B cell (primary cell): ENCODE data around the gene DISP3. TPM values are rescaled to one million over a fixed set of nuclear protein-coding genes. Genes with fewer than 3 reads are reported as not detected.

Experiments
- ATAC-seq: fragments of 200-7000 bp; cut with Tn5 transposase; one replicate; pipeline ENCODE4 v1.10.0; 2021; ENCODE audit warnings: low read depth, mild to moderate bottlenecking, moderate number of reproducible peaks, moderate library complexity
- CTCF ChIA-PET: fragments of 350-600 bp; sonication (Branson Sonifier 250); formaldehyde crosslinking; loops from one replicate; lab custom pipeline; 2021; ENCODE audit warnings: antibody characterized with exemption, inconsistent platforms; lab: Charles Lee
- POLR2A ChIA-PET: fragments of 350-600 bp; sonication (Branson Sonifier 250); formaldehyde crosslinking; loops from one replicate; lab custom pipeline; 2021; ENCODE audit warnings: antibody characterized with exemption; lab: Charles Lee
- DNase-seq: peaks from one replicate; pipeline ENCODE4 v3.0.0; 2013
- H2AFZ ChIP-seq: 2 replicates; pipeline ENCODE4 v1.6.1; 2012; ENCODE audit warnings: mild to moderate bottlenecking, low read depth, low read length; ENCODE audit not compliant: insufficient read depth, poor library complexity, severe bottlenecking
- H3K27ac ChIP-seq, 2 donors: 1 replicate in 1 of 2; 2 replicates in 1 of 2; pipeline ENCODE4 v1.5.1; 2012 to 2013; ENCODE audit warnings: low read length in 2 of 2, mild to moderate bottlenecking in 2 of 2, moderate library complexity in 1 of 2
- H3K27me3 ChIP-seq, 4 experiments: fragments of 200-600 bp in 1 of 4; sonication (generic) in 1 of 4; replicated peaks in 1 of 4; 1 replicate in 2 of 4; 2 replicates in 2 of 4; pipeline versions ENCODE4 v1.6.1 to v1.7.0; 2013 to 2016; ENCODE audit warnings: low read length in 3 of 4, mild to moderate bottlenecking in 2 of 4, mixed read lengths in 1 of 4, moderate library complexity in 1 of 4; ENCODE audit not compliant: insufficient read depth in 4 of 4, control insufficient read depth in 3 of 4; ENCODE audit errors: control extremely low read depth in 1 of 4
- H3K36me3 ChIP-seq, 2 experiments: replicated peaks in 1 of 2; 1 replicate in 1 of 2; 2 replicates in 1 of 2; pipeline versions ENCODE4 v1.6.1 to v1.7.1; 2013; ENCODE audit warnings: low read length in 1 of 2; ENCODE audit not compliant: insufficient read depth in 2 of 2, control insufficient read depth in 1 of 2; ENCODE audit errors: control extremely low read depth in 1 of 2, extremely low read depth in 1 of 2
- H3K4me1 ChIP-seq, 2 donors: fragments of 200-600 bp in 1 of 2; sonication (generic) in 1 of 2; 1 replicate in 1 of 2; 2 replicates in 1 of 2; pipeline versions ENCODE4 v1.5.1 to v1.6.1; 2013 to 2017; ENCODE audit warnings: low read length in 2 of 2; ENCODE audit not compliant: control insufficient read depth in 2 of 2, insufficient read depth in 2 of 2
- H3K4me2 ChIP-seq: replicated peaks from 2 replicates; pipeline ENCODE3; 2012; ENCODE audit warnings: mild to moderate bottlenecking, low read depth, low read length; ENCODE audit not compliant: poor library complexity, severe bottlenecking
- H3K4me3 ChIP-seq, 5 experiments: fragments of 200-600 bp in 1 of 5; sonication (generic) in 1 of 5; 1 replicate in 3 of 5; 2 replicates in 2 of 5; pipeline versions ENCODE4 v1.5.1 to v1.7.0; 2011 to 2016; ENCODE audit warnings: low read length in 4 of 5, mild to moderate bottlenecking in 4 of 5, low read depth in 2 of 5, control low read depth in 1 of 5, moderate library complexity in 1 of 5; ENCODE audit not compliant: insufficient read depth in 1 of 5; ENCODE audit errors: control extremely low read depth in 1 of 5, extremely low read depth in 1 of 5
- H3K79me2 ChIP-seq: fragments of 200-600 bp; sonication (generic); one replicate; pipeline ENCODE4 v1.6.0; 2016; ENCODE audit warnings: low read length; ENCODE audit not compliant: control insufficient read depth, insufficient read depth
- H3K9ac ChIP-seq: fragments of 200-600 bp; sonication (generic); 2 replicates; pipeline ENCODE4 v1.6.1; 2017; ENCODE audit warnings: mild to moderate bottlenecking, low read length, moderate library complexity
- H3K9me3 ChIP-seq, 3 donors: one replicate each; pipeline versions ENCODE4 v1.6.1 to v1.7.1; 2013; ENCODE audit warnings: low read length in 2 of 3; ENCODE audit not compliant: control insufficient read depth in 2 of 3, insufficient read depth in 1 of 3; ENCODE audit errors: control extremely low read depth in 1 of 3
- H4K20me1 ChIP-seq: 2 replicates; pipeline ENCODE4 v1.6.0; 2012; ENCODE audit warnings: mild to moderate bottlenecking, low read length; ENCODE audit not compliant: insufficient read depth, control insufficient read depth, poor library complexity, severe bottlenecking
- H3K27ac Mint-ChIP-seq: one replicate; pipeline ENCODE4 v1.8.0; 2021; ENCODE audit warnings: mixed read lengths
- H3K27me3 Mint-ChIP-seq: one replicate; pipeline ENCODE4 v1.8.0; 2021; ENCODE audit warnings: mixed read lengths
- H3K4me1 Mint-ChIP-seq: one replicate; pipeline ENCODE4 v1.8.0; 2021; ENCODE audit warnings: mixed read lengths
- H3K4me3 Mint-ChIP-seq: one replicate; pipeline ENCODE4 v1.8.0; 2021; ENCODE audit warnings: mixed read lengths
- H3K9me3 Mint-ChIP-seq: one replicate; pipeline ENCODE4 v1.8.0; 2022; ENCODE audit warnings: mixed read lengths; ENCODE audit not compliant: insufficient read depth
- EZH2 ChIP-seq: IDR thresholded peaks from 2 replicates; pipeline ENCODE4 v1.6.1; 2012; ENCODE audit warnings: borderline replicate concordance, low read depth, mild to moderate bottlenecking, moderate library complexity, low read length; ENCODE audit not compliant: insufficient read depth, poor library complexity, severe bottlenecking
- WGBS: methylation state at CpG from one replicate; pipeline ENCODE4 v1.1.5; 2013; ENCODE audit warnings: missing lambda C conversion rate; ENCODE audit not compliant: insufficient coverage; 5-methylcytosine and 5-hydroxymethylcytosine counted together
- intact Hi-C: fragments of 100-400 bp; cut with micrococcal nuclease; formaldehyde crosslinking; loops from one replicate; pipeline ENCODE4 v1.10.0; 2022
- polyA plus RNA-seq: library from polyadenylated mRNA; depleted of rRNA; stranded (reverse); fragments of >200 nt; gene quantifications from 2 replicates; pipeline ENCODE4 v1.2.3, GENCODE V29; 2012
- total RNA-seq, 2 donors: library from RNA; stranded (reverse); fragments of 120-200 nt in 1 of 2; gene quantifications; 1 replicate in 1 of 2; 2 replicates in 1 of 2; pipeline versions ENCODE4 v1.2.3 to v1.2.4, GENCODE V29; 2013 to 2022
- TF ChIP-seq, protein P1 (sequence below): fragments of 200-600 bp; IDR thresholded peaks from one replicate; pipeline ENCODE4 v1.8.0; 2022; ENCODE audit warnings: antibody characterized with exemption, mild to moderate bottlenecking

The DISP3 gene
- total and polyA plus RNA-seq, 2 donors (not counting 1 experiment from before 2014, with no cell fraction given): 0.25 to 1.6 TPM

DNA sequence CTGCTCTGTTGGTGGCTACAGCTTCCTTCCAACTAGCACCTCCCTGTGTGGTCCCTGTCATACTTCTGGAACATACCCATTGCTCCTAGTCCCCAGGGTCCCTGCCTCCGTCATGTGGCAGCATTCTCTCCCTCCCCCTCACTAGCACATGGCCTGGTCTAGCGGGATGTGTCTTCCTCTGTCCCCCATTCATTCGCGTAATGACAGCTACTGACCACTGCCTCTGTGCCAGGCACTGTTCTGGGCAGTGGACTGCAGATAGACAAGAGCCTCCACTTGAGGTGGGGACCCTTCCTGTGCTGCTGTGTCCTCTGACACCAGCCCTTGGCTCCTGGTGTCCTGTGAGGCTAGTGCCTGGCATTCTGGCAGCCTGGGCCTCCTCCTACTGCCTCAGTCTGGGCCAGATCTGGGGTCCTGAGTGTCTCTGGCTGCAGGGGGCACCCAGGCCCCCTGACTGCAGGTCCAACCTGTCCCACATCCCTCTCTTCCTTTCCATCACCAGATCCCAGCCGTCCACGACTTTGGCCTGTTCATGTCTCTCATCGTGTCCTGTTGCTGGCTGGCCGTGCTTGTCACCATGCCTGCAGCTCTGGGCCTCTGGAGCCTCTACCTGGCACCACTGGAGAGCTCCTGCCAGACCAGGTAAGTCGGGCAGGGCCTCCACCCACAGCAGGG is 38.1 kb downstream of the DISP3 start:
- Mint-ChIP-seq H3K27me3 (peaks cover 10% of the 10 kb centered on the region), H3K27ac (no peak overlapping the region), H3K9me3 (peaks cover 3% of the 10 kb centered on the region), H3K4me3 (no peak overlapping the region), H3K4me1 (no peaks in the 10 kb centered on the region)
- intact Hi-C loops: no loop called here
- TF ChIP-seq EZH2: no peak
- TF ChIP-seq, protein P1, sequence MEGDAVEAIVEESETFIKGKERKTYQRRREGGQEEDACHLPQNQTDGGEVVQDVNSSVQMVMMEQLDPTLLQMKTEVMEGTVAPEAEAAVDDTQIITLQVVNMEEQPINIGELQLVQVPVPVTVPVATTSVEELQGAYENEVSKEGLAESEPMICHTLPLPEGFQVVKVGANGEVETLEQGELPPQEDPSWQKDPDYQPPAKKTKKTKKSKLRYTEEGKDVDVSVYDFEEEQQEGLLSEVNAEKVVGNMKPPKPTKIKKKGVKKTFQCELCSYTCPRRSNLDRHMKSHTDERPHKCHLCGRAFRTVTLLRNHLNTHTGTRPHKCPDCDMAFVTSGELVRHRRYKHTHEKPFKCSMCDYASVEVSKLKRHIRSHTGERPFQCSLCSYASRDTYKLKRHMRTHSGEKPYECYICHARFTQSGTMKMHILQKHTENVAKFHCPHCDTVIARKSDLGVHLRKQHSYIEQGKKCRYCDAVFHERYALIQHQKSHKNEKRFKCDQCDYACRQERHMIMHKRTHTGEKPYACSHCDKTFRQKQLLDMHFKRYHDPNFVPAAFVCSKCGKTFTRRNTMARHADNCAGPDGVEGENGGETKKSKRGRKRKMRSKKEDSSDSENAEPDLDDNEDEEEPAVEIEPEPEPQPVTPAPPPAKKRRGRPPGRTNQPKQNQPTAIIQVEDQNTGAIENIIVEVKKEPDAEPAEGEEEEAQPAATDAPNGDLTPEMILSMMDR: no peak
- no peaks in the 10 kb centered on the region for H3K79me2 ChIP-seq
- no peak for DNase-seq
- H3K27me3 ChIP-seq: no peaks in the 10 kb centered on the region
- H3K36me3 ChIP-seq: no peaks in the 10 kb centered on the region
- no peaks in the 10 kb centered on the region for H3K4me1 ChIP-seq
- no peaks in the 10 kb centered on the region for H3K9me3 ChIP-seq
- no peak overlapping the region for H3K9ac ChIP-seq
- H3K27ac ChIP-seq: no peak overlapping the region
- 95% methylated on average over 9 of the region's 9 CpGs for WGBS
- ChIA-PET CTCF (no interaction called here), POLR2A (no interaction called here)
- H4K20me1 ChIP-seq: no peaks in the 10 kb centered on the region
- H2AFZ ChIP-seq: no peak overlapping the region
- no peak overlapping the region for H3K4me3 ChIP-seq
- no peak overlapping the region for H3K4me2 ChIP-seq
- no peak for ATAC-seq

DNA sequence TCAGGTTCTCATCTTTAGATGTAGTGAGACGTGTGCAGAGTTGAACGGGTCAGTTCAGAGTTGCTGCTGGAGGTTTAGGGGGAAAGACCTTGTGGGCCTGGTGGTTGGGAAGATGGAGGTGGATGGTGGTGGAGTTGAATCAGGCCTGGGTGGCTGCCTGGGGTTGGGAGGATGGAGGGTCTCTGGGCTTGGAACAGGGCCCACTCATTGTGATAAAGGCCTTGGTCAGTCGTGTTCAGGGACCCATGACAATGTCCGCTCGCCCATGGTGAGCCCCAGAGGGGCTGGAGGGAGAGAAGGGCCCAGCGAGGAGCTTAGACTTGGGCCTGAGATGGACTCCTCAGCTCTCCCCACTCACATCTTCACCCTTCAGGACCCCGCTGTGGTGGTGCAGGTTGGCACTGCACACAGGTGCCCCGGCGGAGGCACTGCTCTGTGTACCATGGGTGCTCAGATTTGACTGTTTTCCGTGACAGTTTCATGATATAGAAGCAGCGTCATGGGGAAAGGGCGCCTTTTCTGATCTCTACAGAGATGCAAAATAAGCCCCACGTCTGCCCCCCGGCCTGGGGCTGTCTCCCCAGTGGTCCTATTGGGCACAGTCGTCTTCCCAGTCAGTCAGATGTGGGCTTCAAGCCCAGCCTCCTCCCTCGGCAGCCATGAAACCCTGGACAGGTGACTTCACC is 39.2 kb downstream of the DISP3 start:
- DNase-seq (no peak), ATAC-seq (no peak)
- Histone ChIP-seq H3K9ac (no peak overlapping the region), H3K4me3 (no peak overlapping the region), H3K9me3 (no peaks in the 10 kb centered on the region), H4K20me1 (no peaks in the 10 kb centered on the region), H3K4me2 (no peak overlapping the region), H3K4me1 (no peaks in the 10 kb centered on the region), H3K27ac (no peak overlapping the region), H3K27me3 (no peaks in the 10 kb centered on the region), H3K36me3 (no peaks in the 10 kb centered on the region), H2AFZ (no peak overlapping the region), H3K79me2 (no peaks in the 10 kb centered on the region)
- no peaks in the 10 kb centered on the region for H3K4me1 Mint-ChIP-seq
- CTCF ChIA-PET: no interaction called here
- intact Hi-C loops: no loop called here
- 86% methylated on average over 15 of the region's 16 CpGs for WGBS
- H3K27ac Mint-ChIP-seq: no peak overlapping the region
- peaks cover 4% of the 10 kb centered on the region for H3K27me3 Mint-ChIP-seq
- no peak for TF ChIP-seq EZH2
- TF ChIP-seq, protein P1: no peak
- POLR2A ChIA-PET: no interaction called here
- no peak overlapping the region for H3K4me3 Mint-ChIP-seq
- H3K9me3 Mint-ChIP-seq: no peaks in the 10 kb centered on the region
